ENCODE measurements around the gene SOD3. TPM values are rescaled to one million over a fixed set of nuclear protein-coding genes. Genes with fewer than 3 reads are reported as not detected.

SOD3 gene, protein sequence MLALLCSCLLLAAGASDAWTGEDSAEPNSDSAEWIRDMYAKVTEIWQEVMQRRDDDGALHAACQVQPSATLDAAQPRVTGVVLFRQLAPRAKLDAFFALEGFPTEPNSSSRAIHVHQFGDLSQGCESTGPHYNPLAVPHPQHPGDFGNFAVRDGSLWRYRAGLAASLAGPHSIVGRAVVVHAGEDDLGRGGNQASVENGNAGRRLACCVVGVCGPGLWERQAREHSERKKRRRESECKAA
- total RNA-seq: not detected
- polyA plus RNA-seq: not detected

DNA sequence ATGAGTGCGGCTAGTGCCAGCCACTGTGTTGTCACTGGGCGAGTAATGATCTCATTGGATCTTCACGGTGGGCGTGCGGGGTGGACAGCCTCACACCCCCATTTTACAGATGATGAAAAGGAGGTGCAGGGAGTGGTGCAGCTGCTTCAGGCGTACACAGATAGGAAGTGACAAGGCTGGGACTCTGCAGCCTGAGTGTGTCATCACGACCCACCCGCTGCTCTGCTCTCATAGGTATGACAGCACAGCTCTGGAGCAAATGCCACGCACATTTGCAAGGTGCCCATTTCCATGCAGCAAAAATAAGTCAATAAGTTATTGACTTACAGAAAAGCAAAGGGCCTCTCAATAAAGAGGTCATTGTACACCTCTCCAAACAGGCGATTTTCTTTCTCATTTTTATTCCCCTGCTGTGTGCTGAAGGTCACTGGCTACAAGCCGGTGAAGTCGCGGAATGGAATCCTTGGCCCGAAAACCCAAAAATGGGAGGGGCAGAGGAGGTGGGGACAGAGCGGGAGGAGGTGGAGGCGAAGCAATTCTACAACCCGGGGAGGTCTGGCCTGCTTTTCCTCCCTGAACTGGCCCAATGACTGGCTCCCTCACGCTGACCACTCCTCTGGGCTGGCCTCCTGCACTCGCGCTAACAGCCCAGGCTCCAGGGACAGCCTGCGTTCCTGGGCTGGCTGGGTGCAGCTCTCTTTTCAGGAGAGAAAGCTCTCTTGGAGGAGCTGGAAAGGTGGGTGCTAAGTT, at the start of gene SOD3:
SOD3 (plus strand) TSS at position 658 of the 750 bp plus-strand sequence. CDS start 3,949 bp downstream, outside the sequence.
- Histone ChIP-seq H3K9me3 (ENCODE audit: control insufficient read depth in 1 of 2, low read length in 2 of 2) (no peaks in the 10 kb centered on the region), H3K36me3 (ENCODE audit: insufficient read depth, low read length) (no peaks in the 10 kb centered on the region), H3K4me3 (ENCODE audit: low read length in 2 of 2) (no peak within 1 kb of the TSS), H3K27me3 (ENCODE audit: insufficient read depth, low read length) (no peaks in the 10 kb centered on the region), H3K27ac (ENCODE audit: low read depth, low read length) (no peak within 1 kb of the TSS), H3K4me1 (ENCODE audit: insufficient read depth, low read length) (no peaks in the 10 kb centered on the region)
- peaks cover 0 to 5% (median 0%) of the 10 kb centered on the region in 4 donors for H3K4me1 Mint-ChIP-seq
- no peaks in the 10 kb centered on the region for H3K36me3 Mint-ChIP-seq
- no peak within 1 kb of the TSS for H3K27ac Mint-ChIP-seq
- no peak within 1 kb of the TSS for H3K4me3 Mint-ChIP-seq
- H3K27me3 Mint-ChIP-seq: peaks cover 8 to 24% of the 10 kb centered on the region in 2 donors
- H3K9me3 Mint-ChIP-seq: peaks cover 0 to 3% (median 2%) of the 10 kb centered on the region in 8 donors
- no peak for DNase-seq
- ChIA-PET CTCF (ENCODE audit: partially characterized antibody) (no interaction called here), POLR2A (ENCODE audit: partially characterized antibody) (no interaction called here)
- intact Hi-C loops (cut with micrococcal nuclease): no loop called here

DNA sequence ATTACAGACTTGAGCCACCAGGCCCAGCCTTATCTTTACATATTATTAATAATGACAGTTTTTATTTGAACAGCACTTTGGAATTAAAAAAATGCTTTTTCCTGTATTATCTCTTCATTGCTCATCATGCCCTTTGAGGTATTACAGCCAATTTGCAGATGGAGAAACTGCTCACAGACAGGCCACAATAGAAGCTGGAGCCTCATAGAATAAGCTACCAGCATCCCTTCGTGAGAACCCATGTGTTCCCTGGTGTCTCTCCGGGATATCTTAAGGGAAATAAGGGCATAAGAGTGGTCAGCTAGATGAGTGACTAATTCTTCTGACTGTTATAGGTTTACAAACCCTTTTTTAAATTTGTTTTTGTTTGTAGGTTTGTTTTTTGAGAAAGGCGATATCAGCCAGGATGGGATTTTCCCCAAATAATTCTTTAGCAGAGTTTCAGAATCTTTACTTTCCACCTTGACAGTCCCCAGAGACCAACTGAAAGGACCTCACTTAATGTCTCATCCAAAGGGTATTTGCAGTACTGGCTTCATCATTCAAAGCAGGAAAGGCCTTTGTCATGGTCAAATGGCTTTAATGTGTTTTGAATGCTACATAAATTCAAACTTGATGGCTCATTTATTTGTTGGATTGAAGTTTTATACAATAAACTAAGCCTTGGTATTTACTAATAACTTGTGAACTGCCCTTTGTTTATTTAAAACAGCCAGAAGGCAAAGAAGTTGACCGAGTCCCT, 48.0 kb upstream of the SOD3 start:
- Mint-ChIP-seq H3K4me3 (no peak overlapping the region), H3K9me3 (peaks cover 0 to 6% (median 0%) of the 10 kb centered on the region in 8 donors), H3K27me3 (peaks cover 2 to 4% of the 10 kb centered on the region in 2 donors), H3K27ac (no peak overlapping the region), H3K4me1 (no peaks in the 10 kb centered on the region), H3K36me3 (no peaks in the 10 kb centered on the region)
- H3K9me3 ChIP-seq (ENCODE audit: control insufficient read depth in 1 of 2, low read length in 2 of 2): no peaks in the 10 kb centered on the region
- H3K27me3 ChIP-seq (ENCODE audit: insufficient read depth, low read length): no peaks in the 10 kb centered on the region
- POLR2A ChIA-PET (ENCODE audit: partially characterized antibody): no interaction called here
- H3K4me3 ChIP-seq (ENCODE audit: low read length in 2 of 2): no peak overlapping the region
- H3K4me1 ChIP-seq (ENCODE audit: insufficient read depth, low read length): no peaks in the 10 kb centered on the region
- no peak overlapping the region for H3K27ac ChIP-seq (ENCODE audit: low read depth, low read length)
- intact Hi-C loops (cut with micrococcal nuclease): no loop called here
- CTCF ChIA-PET (ENCODE audit: partially characterized antibody): no interaction called here
- H3K36me3 ChIP-seq (ENCODE audit: insufficient read depth, low read length): no peaks in the 10 kb centered on the region
- no peak for DNase-seq

DNA sequence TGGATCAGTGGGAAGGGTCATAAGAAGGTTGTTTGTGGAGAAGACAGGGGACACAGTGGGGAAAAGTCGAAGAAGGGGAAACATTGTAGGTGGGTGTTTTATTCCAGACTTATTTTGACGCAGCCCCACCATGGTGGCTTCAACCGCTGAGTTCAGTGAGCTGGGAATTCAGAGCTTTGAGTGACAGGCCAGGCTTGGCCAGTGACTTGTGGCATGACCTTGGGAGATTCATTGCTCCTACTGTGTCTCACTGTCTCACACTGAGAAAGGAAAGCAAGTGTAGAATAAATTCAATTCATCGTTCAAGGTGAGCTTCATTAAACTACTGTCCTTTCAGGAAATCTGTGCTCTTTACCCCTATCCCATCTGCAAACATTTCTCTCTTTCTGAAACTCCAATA, 47.4 kb upstream of the SOD3 start:
- Mint-ChIP-seq H3K27me3 (peaks cover 2 to 4% of the 10 kb centered on the region in 2 donors), H3K4me3 (no peak overlapping the region), H3K9me3 (peaks cover 0 to 6% (median 0%) of the 10 kb centered on the region in 8 donors), H3K36me3 (no peaks in the 10 kb centered on the region), H3K4me1 (no peaks in the 10 kb centered on the region), H3K27ac (no peak overlapping the region)
- H3K4me3 ChIP-seq (ENCODE audit: low read length in 2 of 2): no peak overlapping the region
- no peaks in the 10 kb centered on the region for H3K27me3 ChIP-seq (ENCODE audit: insufficient read depth, low read length)
- no peak overlapping the region for H3K27ac ChIP-seq (ENCODE audit: low read depth, low read length)
- no peaks in the 10 kb centered on the region for H3K36me3 ChIP-seq (ENCODE audit: insufficient read depth, low read length)
- no peaks in the 10 kb centered on the region for H3K9me3 ChIP-seq (ENCODE audit: control insufficient read depth in 1 of 2, low read length in 2 of 2)
- ChIA-PET POLR2A (ENCODE audit: partially characterized antibody) (no interaction called here), CTCF (ENCODE audit: partially characterized antibody) (no interaction called here)
- DNase-seq: no peak
- no peaks in the 10 kb centered on the region for H3K4me1 ChIP-seq (ENCODE audit: insufficient read depth, low read length)
- intact Hi-C loops (cut with micrococcal nuclease): no loop called here

DNA sequence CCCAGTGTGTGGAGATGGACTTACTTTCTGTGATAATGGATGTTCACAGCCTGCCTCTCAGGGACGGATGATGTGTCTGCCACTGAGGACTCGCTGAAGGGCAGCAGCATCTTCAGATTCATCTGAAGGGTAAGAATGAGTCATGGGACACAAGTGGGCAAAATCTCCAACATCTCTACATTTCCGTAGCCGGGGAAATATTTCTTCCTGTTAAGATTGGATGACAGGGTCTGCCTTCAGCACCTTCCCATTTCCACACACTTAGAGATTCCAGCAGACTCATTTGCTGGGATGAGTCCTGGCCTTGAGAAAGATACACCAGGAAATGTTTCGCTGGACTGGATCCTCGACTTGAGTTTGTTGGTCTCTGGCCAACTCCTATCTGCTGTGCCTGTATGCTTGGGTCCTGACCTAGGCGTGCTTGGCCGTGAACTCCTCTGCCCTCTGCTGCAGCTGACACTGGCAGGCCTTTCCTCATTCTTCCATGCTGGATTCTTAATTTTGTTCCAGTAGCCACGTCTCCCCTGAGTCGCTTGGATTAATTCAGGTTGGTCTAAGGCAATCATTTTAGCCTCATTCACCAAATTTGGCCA, 46.5 kb upstream of the SOD3 start:
- ChIA-PET POLR2A (ENCODE audit: partially characterized antibody) (no interaction called here), CTCF (ENCODE audit: partially characterized antibody) (no interaction called here)
- no peak overlapping the region for H3K27ac Mint-ChIP-seq
- H3K4me3 ChIP-seq (ENCODE audit: low read length in 2 of 2): no peak overlapping the region
- H3K27me3 ChIP-seq (ENCODE audit: insufficient read depth, low read length): no peaks in the 10 kb centered on the region
- peaks cover 0 to 3% of the 10 kb centered on the region in 2 donors for H3K9me3 ChIP-seq (ENCODE audit: control insufficient read depth in 1 of 2, low read length in 2 of 2)
- no peaks in the 10 kb centered on the region for H3K4me1 Mint-ChIP-seq
- intact Hi-C loops (cut with micrococcal nuclease): no loop called here
- H3K27me3 Mint-ChIP-seq: peaks cover 1 to 3% of the 10 kb centered on the region in 2 donors
- H3K4me3 Mint-ChIP-seq: no peak overlapping the region
- H3K9me3 Mint-ChIP-seq: peaks cover 0 to 6% (median 0%) of the 10 kb centered on the region in 8 donors
- no peak for DNase-seq
- no peaks in the 10 kb centered on the region for H3K36me3 Mint-ChIP-seq
- no peak overlapping the region for H3K27ac ChIP-seq (ENCODE audit: low read depth, low read length)
- H3K4me1 ChIP-seq (ENCODE audit: insufficient read depth, low read length): no peaks in the 10 kb centered on the region
- no peaks in the 10 kb centered on the region for H3K36me3 ChIP-seq (ENCODE audit: insufficient read depth, low read length)

DNA sequence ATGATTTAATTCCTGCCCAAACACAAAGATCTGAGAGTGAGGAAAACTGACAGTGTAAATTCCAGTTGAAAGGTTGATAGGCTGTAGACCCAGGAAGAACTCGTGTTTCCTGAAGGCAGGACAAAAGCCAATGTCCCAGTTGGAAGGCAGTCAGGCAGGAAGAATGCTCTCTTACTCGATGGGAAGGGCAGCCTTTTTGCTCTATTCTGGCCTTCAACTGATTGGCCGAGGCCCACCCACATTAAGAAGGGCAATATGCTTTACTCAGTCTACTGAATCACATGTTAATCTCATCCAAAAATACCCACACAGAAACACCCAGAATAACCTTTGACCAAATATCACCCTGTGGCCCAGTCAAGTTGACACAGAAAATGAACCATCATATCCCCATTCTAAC, 45.3 kb upstream of the SOD3 start:
- Mint-ChIP-seq H3K9me3 (peaks cover 0 to 6% (median under 1%) of the 10 kb centered on the region in 8 donors), H3K36me3 (no peaks in the 10 kb centered on the region), H3K4me1 (no peaks in the 10 kb centered on the region), H3K4me3 (no peak overlapping the region), H3K27me3 (peaks cover 0 to 2% of the 10 kb centered on the region in 2 donors), H3K27ac (no peak overlapping the region)
- DNase-seq: no peak
- no peaks in the 10 kb centered on the region for H3K27me3 ChIP-seq (ENCODE audit: insufficient read depth, low read length)
- ChIA-PET POLR2A (ENCODE audit: partially characterized antibody) (no interaction called here), CTCF (ENCODE audit: partially characterized antibody) (no interaction called here)
- H3K4me1 ChIP-seq (ENCODE audit: insufficient read depth, low read length): no peaks in the 10 kb centered on the region
- intact Hi-C loops (cut with micrococcal nuclease): no loop called here
- H3K9me3 ChIP-seq (ENCODE audit: control insufficient read depth in 1 of 2, low read length in 2 of 2): peaks cover 0 to 3% of the 10 kb centered on the region in 2 donors
- H3K36me3 ChIP-seq (ENCODE audit: insufficient read depth, low read length): no peaks in the 10 kb centered on the region
- H3K4me3 ChIP-seq (ENCODE audit: low read length in 2 of 2): no peak overlapping the region
- H3K27ac ChIP-seq (ENCODE audit: low read depth, low read length): no peak overlapping the region

DNA sequence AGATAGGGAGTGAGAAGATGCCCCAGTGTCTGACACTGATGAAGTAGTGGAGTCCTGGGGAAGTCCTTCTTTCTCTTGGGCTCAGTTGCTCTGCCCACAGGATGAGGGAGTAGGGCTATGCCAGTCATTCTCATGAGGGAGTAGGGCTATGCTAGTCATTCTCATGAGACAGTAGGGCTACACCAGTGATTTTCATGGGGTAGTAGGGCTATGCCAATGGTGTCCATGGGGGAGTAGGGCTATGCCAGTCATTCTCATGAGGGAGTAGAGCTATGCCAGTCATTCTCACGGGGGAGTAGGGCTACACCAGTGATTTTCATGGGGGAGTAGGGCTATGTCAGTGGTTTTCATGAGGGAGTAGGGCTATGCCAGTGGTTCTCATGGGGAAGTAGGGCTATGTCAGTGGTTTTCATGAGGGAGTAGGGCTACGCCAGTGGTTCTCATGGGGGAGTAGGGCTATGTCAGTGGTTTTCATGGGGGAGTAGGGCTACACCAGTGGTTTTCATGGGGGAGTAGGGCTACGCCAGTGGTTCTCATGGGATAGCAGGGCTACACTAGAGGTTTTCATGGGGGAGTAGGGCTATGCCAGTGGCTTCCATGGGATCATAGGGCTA, 43.3 kb upstream of the SOD3 start:
- POLR2A ChIA-PET (ENCODE audit: partially characterized antibody): no interaction called here
- Mint-ChIP-seq H3K36me3 (peaks cover 0 to 2% of the 10 kb centered on the region in 2 donors), H3K27ac (no peak overlapping the region)

More for the DNA sequence above, 43.3 kb upstream of the SOD3 start:
- Histone ChIP-seq H3K9me3 (ENCODE audit: control insufficient read depth in 1 of 2, low read length in 2 of 2) (peaks cover 0 to 3% of the 10 kb centered on the region in 2 donors), H3K27ac (ENCODE audit: low read depth, low read length) (no peak overlapping the region), H3K4me3 (ENCODE audit: low read length in 2 of 2) (no peak overlapping the region), H3K27me3 (ENCODE audit: insufficient read depth, low read length) (no peaks in the 10 kb centered on the region), H3K4me1 (ENCODE audit: insufficient read depth, low read length) (no peaks in the 10 kb centered on the region), H3K36me3 (ENCODE audit: insufficient read depth, low read length) (no peaks in the 10 kb centered on the region)
- CTCF ChIA-PET (ENCODE audit: partially characterized antibody): no interaction called here
- H3K27me3 Mint-ChIP-seq: peaks cover 1 to 2% of the 10 kb centered on the region in 2 donors
- intact Hi-C loops (cut with micrococcal nuclease): no loop called here
- no peak for DNase-seq
- no peaks in the 10 kb centered on the region for H3K4me1 Mint-ChIP-seq
- H3K9me3 Mint-ChIP-seq: peaks cover 3 to 21% (median 10%) of the 10 kb centered on the region in 8 donors
- no peak overlapping the region for H3K4me3 Mint-ChIP-seq
